ENCODE data around the gene UPF2. TPM values are rescaled to one million over a fixed set of nuclear protein-coding genes. Genes with fewer than 3 reads are reported as not detected.
A peak's percentile ranks its signal among the peaks of the same experiment; 100 is the strongest.

Gene UPF2
- total and polyA plus RNA-seq, 2 of the 13 experiments (the other 11 are each of a cell fraction or from before 2014, with no cell fraction given) = 6.2 to 14.5 TPM

DNA sequence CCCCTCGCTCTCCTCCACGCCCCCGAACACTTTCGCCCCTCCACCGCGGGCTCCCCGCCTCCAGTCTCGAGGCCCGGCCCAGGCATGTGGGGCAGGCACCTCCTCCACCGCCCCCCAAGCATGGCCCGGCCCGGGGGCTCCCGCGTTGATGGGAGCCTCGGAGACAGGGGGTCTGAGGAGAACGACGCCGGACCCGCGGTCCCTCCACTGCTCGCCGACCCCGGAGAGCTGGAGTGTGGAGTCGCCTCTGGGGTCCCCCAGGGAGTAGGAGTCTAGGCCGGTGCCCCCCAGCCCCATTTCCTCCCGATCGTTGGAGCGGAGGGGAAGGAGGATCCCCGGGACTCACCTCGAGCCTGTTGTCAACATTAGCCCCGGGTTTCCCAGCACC, 206 bp downstream of the UPF2 start (continued):
- no peak for TF ChIP-seq ZNF740 (CRISPR knock-in tag; IDR thresholded peaks at IDR 0.05)
- no peak for TF ChIP-seq ZNF770 (CRISPR knock-in tag; IDR thresholded peaks at IDR 0.05)
- no peak for TF ChIP-seq AHR (CRISPR knock-in tag; IDR thresholded peaks at IDR 0.05)
- no peak for TF ChIP-seq ZNF354B (CRISPR knock-in tag; IDR thresholded peaks at IDR 0.05)
- no peak for TF ChIP-seq ZNF558 (CRISPR knock-in tag; IDR thresholded peaks at IDR 0.05; ENCODE audit: borderline replicate concordance)
- no peak for TF ChIP-seq SATB2 (CRISPR knock-in tag; IDR thresholded peaks at IDR 0.05)
- no peak for TF ChIP-seq ERF (CRISPR knock-in tag; IDR thresholded peaks at IDR 0.05)
- peak; percentile 76 for TF ChIP-seq RBFOX2 (IDR thresholded peaks at IDR 0.05; ENCODE audit: low read depth, low read length)
- TF ChIP-seq, protein P1, sequence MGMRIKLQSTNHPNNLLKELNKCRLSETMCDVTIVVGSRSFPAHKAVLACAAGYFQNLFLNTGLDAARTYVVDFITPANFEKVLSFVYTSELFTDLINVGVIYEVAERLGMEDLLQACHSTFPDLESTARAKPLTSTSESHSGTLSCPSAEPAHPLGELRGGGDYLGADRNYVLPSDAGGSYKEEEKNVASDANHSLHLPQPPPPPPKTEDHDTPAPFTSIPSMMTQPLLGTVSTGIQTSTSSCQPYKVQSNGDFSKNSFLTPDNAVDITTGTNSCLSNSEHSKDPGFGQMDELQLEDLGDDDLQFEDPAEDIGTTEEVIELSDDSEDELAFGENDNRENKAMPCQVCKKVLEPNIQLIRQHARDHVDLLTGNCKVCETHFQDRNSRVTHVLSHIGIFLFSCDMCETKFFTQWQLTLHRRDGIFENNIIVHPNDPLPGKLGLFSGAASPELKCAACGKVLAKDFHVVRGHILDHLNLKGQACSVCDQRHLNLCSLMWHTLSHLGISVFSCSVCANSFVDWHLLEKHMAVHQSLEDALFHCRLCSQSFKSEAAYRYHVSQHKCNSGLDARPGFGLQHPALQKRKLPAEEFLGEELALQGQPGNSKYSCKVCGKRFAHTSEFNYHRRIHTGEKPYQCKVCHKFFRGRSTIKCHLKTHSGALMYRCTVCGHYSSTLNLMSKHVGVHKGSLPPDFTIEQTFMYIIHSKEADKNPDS (CRISPR knock-in tag; IDR thresholded peaks at IDR 0.05) = no peak
- TF ChIP-seq GZF1 (CRISPR knock-in tag; IDR thresholded peaks at IDR 0.05) = no peak
- TF ChIP-seq, protein P2, sequence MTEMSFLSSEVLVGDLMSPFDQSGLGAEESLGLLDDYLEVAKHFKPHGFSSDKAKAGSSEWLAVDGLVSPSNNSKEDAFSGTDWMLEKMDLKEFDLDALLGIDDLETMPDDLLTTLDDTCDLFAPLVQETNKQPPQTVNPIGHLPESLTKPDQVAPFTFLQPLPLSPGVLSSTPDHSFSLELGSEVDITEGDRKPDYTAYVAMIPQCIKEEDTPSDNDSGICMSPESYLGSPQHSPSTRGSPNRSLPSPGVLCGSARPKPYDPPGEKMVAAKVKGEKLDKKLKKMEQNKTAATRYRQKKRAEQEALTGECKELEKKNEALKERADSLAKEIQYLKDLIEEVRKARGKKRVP (CRISPR knock-in tag; IDR thresholded peaks at IDR 0.05) = no peak
- TF ChIP-seq ZNF777 (CRISPR knock-in tag; IDR thresholded peaks at IDR 0.05) = peak; percentile 41; the same call in 1 of the 2 replicates
- TF ChIP-seq, protein P3, sequence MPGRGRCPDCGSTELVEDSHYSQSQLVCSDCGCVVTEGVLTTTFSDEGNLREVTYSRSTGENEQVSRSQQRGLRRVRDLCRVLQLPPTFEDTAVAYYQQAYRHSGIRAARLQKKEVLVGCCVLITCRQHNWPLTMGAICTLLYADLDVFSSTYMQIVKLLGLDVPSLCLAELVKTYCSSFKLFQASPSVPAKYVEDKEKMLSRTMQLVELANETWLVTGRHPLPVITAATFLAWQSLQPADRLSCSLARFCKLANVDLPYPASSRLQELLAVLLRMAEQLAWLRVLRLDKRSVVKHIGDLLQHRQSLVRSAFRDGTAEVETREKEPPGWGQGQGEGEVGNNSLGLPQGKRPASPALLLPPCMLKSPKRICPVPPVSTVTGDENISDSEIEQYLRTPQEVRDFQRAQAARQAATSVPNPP (CRISPR knock-in tag; IDR thresholded peaks at IDR 0.05) = no peak
- no peak for TF ChIP-seq ZNF644 (CRISPR knock-in tag; IDR thresholded peaks at IDR 0.05; ENCODE audit: low read depth)
- TF ChIP-seq, protein P4, sequence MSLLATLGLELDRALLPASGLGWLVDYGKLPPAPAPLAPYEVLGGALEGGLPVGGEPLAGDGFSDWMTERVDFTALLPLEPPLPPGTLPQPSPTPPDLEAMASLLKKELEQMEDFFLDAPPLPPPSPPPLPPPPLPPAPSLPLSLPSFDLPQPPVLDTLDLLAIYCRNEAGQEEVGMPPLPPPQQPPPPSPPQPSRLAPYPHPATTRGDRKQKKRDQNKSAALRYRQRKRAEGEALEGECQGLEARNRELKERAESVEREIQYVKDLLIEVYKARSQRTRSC (CRISPR knock-in tag; IDR thresholded peaks at IDR 0.05; ENCODE audit: low read depth) = no peak
- TF ChIP-seq NRL (CRISPR knock-in tag; IDR thresholded peaks at IDR 0.05; ENCODE audit: borderline replicate concordance) = no peak
- no peak for TF ChIP-seq LCORL (IDR thresholded peaks at IDR 0.05)
- TF ChIP-seq LCORL (CRISPR knock-in tag; IDR thresholded peaks at IDR 0.05) = no peak
- TF ChIP-seq YY1 (IDR thresholded peaks at IDR 0.05; ENCODE audit: insufficient read depth, insufficient replicate concordance, low read depth, low read length) = no peak
- TF ChIP-seq FOXA1 (IDR thresholded peaks at IDR 0.05) = no peak
- no peak for TF ChIP-seq FOXA1 (CRISPR knock-in tag; IDR thresholded peaks at IDR 0.05)
- no peak for TF ChIP-seq IKZF1 (IDR thresholded peaks at IDR 0.05)
- no peak; the same call in 1 of the 2 replicates for TF ChIP-seq HDAC1 (CRISPR knock-in tag; IDR thresholded peaks at IDR 0.05)
